ENCODE data around the gene LMBR1L.
"Not testable (repeated sequence)": the region's sequence is repeated elsewhere in the genome, so short reads cannot be mapped to it uniquely, and the experiment has no call there.

Gene LMBR1L

GRCh38 chr12:49110464-49111155 is at the start of gene LMBR1L:
Gene LMBR1L, minus strand, starts transcription at chr12:49110847. Its CDS starts 292 bp downstream, at chr12:49110555.
- DNase-seq, result peak; percentile 99

- no peak for DNase-seq
Measured at GRCh38 chr12:49160399-49160798, 49.8 kb upstream of the LMBR1L start.

GRCh38 chr12:49154221-49154620 is 43.6 kb upstream of the LMBR1L start:
- DNase-seq, result no peak

- no peak for DNase-seq
Measured at GRCh38 chr12:49147384-49147783, 36.7 kb upstream of the LMBR1L start.

- no peak for DNase-seq
Measured at GRCh38 chr12:49146406-49146805, 35.8 kb upstream of the LMBR1L start.

- no peak for DNase-seq
Measured at GRCh38 chr12:49144384-49144783, 33.7 kb upstream of the LMBR1L start.

- no peak for DNase-seq
Measured at GRCh38 chr12:49138999-49139398, 28.4 kb upstream of the LMBR1L start.

GRCh38 chr12:49138587-49138986 is 27.9 kb upstream of the LMBR1L start:
- no peak for DNase-seq

- DNase-seq, result no peak
Measured at GRCh38 chr12:49137476-49137875, 26.8 kb upstream of the LMBR1L start.

GRCh38 chr12:49136997-49137396 is 26.4 kb upstream of the LMBR1L start:
- DNase-seq, result not testable (repeated sequence)

GRCh38 chr12:49133590-49133989 is 22.9 kb upstream of the LMBR1L start:
- DNase-seq, result no peak

- DNase-seq, result no peak
Measured at GRCh38 chr12:49133014-49133413, 22.4 kb upstream of the LMBR1L start.

- DNase-seq, result peak; percentile 35
Measured at GRCh38 chr12:49131894-49132461, 21.3 kb upstream of the LMBR1L start.

GRCh38 chr12:49131051-49131893 is 20.6 kb upstream of the LMBR1L start, which contains the start of gene TUBA1B:
Gene TUBA1B, minus strand, starts transcription at chr12:49131395. Its CDS starts 95 bp downstream, at chr12:49131300.
- peak; percentile 96 for DNase-seq

- peak; percentile 97 for DNase-seq
Measured at GRCh38 chr12:49130151-49131050, 19.8 kb upstream of the LMBR1L start.

- no peak for DNase-seq
Measured at GRCh38 chr12:49129332-49130150, 18.9 kb upstream of the LMBR1L start.

- DNase-seq, result not testable (repeated sequence)
Measured at GRCh38 chr12:49127971-49128370, 17.3 kb upstream of the LMBR1L start.

GRCh38 chr12:49126852-49127763 is 16.5 kb upstream of the LMBR1L start:
- DNase-seq, result no peak

- peak; percentile 77 for DNase-seq
Measured at GRCh38 chr12:49121047-49121696, 10.5 kb upstream of the LMBR1L start.

- DNase-seq, result no peak
Measured at GRCh38 chr12:49111206-49111605, 559 bp upstream of the LMBR1L start.
